Peyer's patch (tissue), 4 donors: ENCODE data around the gene PNCK. TPM values are rescaled to one million over a fixed set of nuclear protein-coding genes. Genes with fewer than 3 reads are reported as not detected.

Experiments
- DNase-seq, 3 donors: peaks; one replicate each; pipeline ENCODE4 v3.0.0-alpha.2; 2017 to 2019
- H3K27ac ChIP-seq, 4 donors: fragments of 200-600 bp; sonication (generic); one replicate each; pipeline ENCODE4 v1.5.1; 2016 to 2019
- H3K27me3 ChIP-seq, 2 donors: fragments of 200-600 bp; sonication (generic); one replicate each; pipeline ENCODE4 v1.5.1; 2019
- H3K36me3 ChIP-seq, 3 donors: fragments of 200-600 bp; sonication (generic); one replicate each; pipeline ENCODE4 v1.5.1; 2016 to 2019
- H3K4me1 ChIP-seq, 4 donors: fragments of 200-600 bp; sonication (generic); one replicate each; pipeline ENCODE4 v1.5.1; 2016 to 2019
- H3K4me3 ChIP-seq, 4 donors: fragments of 200-600 bp; sonication (generic); 1 replicate in 3 of 4; 2 replicates in 1 of 4; pipeline ENCODE4 v1.5.1; 2016 to 2019; ENCODE audit warnings: mild to moderate bottlenecking in 1 of 4
- H3K9me3 ChIP-seq, 4 donors: fragments of 200-600 bp; sonication (generic); one replicate each; pipeline ENCODE4 v1.5.1; 2016 to 2019; ENCODE audit warnings: mild to moderate bottlenecking in 1 of 4
- POLR2A ChIP-seq, 2 donors: fragments of 450-650 bp; IDR thresholded peaks; one replicate each; pipeline ENCODE4 v1.5.1; 2017; ENCODE audit warnings: antibody characterized with exemption in 2 of 2, mild to moderate bottlenecking in 2 of 2, moderate library complexity in 2 of 2
- total RNA-seq, 4 donors: library from RNA; depleted of rRNA; stranded (reverse); fragments of >200 nt; gene quantifications; one replicate each; pipeline ENCODE4 v1.1.0, GENCODE V29; 2016
- TF ChIP-seq, protein P1 (sequence below), 6 experiments: fragments of 450-650 bp in 4 of 6; fragments of 200-600 bp in 2 of 6; sonication (generic) in 1 of 6; IDR thresholded peaks; one replicate each; pipeline ENCODE4 v1.5.1; 2017 to 2019; ENCODE audit warnings: antibody characterized with exemption in 6 of 6, mild to moderate bottlenecking in 3 of 6, moderate library complexity in 1 of 6

PNCK gene
- total RNA-seq, 4 donors from 2014 or later, result 2.0 to 44.8 (median 6.1) TPM; not detected in 1

DNA sequence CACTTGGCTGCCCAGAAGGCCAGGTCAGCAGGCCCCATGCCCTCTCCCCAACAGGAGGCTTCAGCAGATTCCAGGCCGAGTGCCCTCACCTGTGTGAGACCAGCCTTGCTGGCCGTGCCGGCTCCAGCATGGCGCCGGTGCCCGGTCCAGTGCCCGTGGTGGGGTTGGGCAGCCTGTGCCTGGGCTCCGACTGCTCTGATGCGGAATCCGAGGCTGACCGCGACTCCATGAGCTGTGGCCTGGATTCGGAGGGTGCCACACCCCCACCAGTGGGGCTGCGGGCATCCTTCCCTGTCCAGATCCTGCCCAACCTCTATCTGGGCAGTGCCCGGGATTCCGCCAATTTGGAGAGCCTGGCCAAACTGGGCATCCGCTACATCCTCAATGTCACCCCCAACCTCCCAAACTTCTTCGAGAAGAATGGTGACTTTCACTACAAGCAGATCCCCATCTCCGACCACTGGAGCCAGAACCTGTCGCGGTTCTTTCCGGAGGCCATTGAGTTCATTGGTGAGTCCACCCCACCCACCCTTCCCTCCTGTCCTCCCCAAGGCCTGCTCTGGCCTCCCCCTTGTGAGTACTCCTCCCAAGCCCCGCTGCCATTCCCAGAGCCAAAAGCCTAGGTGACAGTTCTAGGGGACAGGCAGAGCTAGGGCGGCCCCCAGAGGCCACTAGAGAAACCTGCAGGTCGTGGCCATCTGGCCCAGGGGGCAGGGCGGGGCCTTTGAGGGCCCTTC is 24.3 kb downstream of the PNCK start:
- H3K27me3 ChIP-seq, result peaks cover 0 to 6% of the 10 kb centered on the region in 2 donors

DNA sequence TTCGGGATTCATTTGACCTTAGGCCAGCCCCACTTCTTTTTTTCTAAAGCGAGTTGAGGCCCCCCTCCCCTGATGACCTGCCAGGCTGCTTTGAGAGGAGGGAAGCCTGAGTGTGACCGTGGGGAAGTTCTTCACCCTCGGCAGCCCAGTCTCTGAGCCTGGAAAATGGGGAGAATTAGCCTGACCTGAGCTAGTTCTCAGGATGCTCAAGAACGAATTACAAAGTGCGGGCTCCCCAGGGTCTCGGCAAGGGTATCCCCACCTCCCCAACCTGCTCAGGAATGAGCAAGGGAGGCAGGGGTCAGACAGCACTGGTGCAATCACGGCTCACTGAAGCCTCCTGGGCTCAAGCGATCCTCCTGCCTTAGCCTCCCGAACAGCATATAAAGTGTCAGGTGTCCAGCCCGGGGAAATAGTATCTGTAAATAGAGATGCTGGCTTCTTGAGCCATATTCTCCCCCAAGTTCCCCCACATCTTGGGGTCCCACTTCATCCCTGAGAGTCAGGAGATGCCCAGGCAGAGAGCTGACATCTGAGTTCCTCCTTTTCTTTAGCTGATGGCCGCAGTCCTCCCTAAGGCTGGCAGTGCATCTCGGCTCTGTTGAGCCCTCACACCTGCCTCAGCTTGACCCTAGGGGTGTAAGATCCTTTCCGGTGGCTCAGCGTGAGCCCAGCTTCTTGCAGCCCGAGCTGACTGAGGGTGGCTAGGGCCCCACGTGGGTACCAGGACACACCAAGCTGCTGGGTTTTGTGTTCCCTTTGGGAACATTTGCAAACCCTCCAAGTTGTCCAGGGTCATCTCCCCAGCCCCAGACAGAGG is 25.0 kb downstream of the PNCK start:
- H3K9me3 ChIP-seq, result no peaks in the 10 kb centered on the region
- H3K36me3 ChIP-seq, result no peaks in the 10 kb centered on the region
- TF ChIP-seq POLR2A (IDR thresholded peaks at IDR 0.05), result no peak
- TF ChIP-seq, protein P1, sequence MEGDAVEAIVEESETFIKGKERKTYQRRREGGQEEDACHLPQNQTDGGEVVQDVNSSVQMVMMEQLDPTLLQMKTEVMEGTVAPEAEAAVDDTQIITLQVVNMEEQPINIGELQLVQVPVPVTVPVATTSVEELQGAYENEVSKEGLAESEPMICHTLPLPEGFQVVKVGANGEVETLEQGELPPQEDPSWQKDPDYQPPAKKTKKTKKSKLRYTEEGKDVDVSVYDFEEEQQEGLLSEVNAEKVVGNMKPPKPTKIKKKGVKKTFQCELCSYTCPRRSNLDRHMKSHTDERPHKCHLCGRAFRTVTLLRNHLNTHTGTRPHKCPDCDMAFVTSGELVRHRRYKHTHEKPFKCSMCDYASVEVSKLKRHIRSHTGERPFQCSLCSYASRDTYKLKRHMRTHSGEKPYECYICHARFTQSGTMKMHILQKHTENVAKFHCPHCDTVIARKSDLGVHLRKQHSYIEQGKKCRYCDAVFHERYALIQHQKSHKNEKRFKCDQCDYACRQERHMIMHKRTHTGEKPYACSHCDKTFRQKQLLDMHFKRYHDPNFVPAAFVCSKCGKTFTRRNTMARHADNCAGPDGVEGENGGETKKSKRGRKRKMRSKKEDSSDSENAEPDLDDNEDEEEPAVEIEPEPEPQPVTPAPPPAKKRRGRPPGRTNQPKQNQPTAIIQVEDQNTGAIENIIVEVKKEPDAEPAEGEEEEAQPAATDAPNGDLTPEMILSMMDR (IDR thresholded peaks at IDR 0.05), result no peak
- no peak overlapping the region for H3K27ac ChIP-seq
- H3K27me3 ChIP-seq, result peaks cover 0 to 6% of the 10 kb centered on the region in 2 donors
- H3K4me1 ChIP-seq, result peaks cover 0 to 14% (median 0%) of the 10 kb centered on the region in 4 donors
- H3K4me3 ChIP-seq, result no peak overlapping the region
- peak in 1 of 3 donors; percentile 34 for DNase-seq

More for the DNA sequence above, 24.3 kb downstream of the PNCK start:
- Histone ChIP-seq H3K9me3 (no peaks in the 10 kb centered on the region), H3K4me3 (no peak overlapping the region), H3K36me3 (no peaks in the 10 kb centered on the region), H3K4me1 (peaks cover 0 to 11% (median 0%) of the 10 kb centered on the region in 4 donors), H3K27ac (no peak overlapping the region)
- no peak for TF ChIP-seq POLR2A (IDR thresholded peaks at IDR 0.05)
- TF ChIP-seq, protein P1 (IDR thresholded peaks at IDR 0.05), result peak in 4 of 6 experiments; percentile 27 to 34 (median 32)
- DNase-seq, result peak; percentile 20 to 55 (median 49)

DNA sequence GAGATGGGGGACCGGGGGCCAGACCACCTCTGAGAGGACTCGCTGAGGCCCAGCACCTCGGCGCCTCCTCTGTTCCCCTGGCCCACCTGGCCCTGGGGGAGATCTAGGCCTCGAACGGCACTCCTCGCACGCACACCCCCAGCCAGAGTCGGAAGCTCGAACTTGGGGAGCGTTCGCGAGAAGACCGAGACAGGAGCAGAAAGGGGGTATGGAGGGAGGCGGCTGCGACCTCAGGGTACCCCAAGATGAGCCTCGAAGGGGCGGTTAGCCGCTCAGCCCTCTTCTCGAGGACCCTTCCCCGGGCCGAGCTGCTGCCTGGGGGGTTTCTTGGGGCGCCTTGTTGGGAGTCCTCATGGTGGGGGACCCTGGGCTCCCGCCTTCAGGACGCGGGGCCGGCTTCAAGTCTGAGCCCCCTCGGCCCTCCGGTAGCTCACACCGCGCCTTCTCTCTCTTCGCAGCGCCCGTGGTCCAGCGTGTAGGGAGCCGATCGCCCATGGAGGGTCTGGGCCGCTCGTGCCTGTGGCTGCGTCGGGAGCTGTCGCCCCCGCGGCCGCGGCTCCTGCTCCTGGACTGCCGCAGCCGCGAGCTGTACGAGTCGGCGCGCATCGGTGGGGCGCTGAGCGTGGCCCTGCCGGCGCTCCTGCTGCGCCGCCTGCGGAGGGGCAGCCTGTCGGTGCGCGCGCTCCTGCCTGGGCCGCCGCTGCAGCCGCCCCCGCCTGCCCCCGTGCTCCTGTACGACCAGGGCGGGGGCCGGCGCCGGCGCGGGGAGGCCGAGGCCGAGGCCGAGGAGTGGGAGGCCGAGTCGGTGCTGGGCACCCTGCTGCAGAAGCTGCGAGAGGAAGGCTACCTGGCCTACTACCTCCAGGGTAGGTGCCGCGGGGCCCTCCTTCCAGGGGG is 25.9 kb downstream of the PNCK start:
- peak overlapping the region in 3 of 4 donors; percentile 30 to 36 (median 36) for H3K4me3 ChIP-seq
- H3K4me1 ChIP-seq, result peaks cover 0 to 18% (median under 1%) of the 10 kb centered on the region in 4 donors
- no peak overlapping the region for H3K27ac ChIP-seq
- H3K36me3 ChIP-seq, result no peaks in the 10 kb centered on the region
- DNase-seq, result peak in 2 of 3 donors; percentile 16 to 36
- peaks cover 0 to 10% of the 10 kb centered on the region in 2 donors for H3K27me3 ChIP-seq
- TF ChIP-seq POLR2A (IDR thresholded peaks at IDR 0.05), result no peak
- TF ChIP-seq, protein P1 (IDR thresholded peaks at IDR 0.05), result no peak
- no peaks in the 10 kb centered on the region for H3K9me3 ChIP-seq

GRCh38 chrX:153646620-153647373 is 26.8 kb downstream of the PNCK start, which contains the start of gene DUSP9:
Gene DUSP9 (plus strand): TSS chrX:153647203. CDS start chrX:153647954, 751 bp downstream.
- Histone ChIP-seq H3K4me3 (peak within 1 kb of the TSS in 3 of 4 donors; percentile 30 to 36 (median 36)), H3K4me1 (peaks cover 0 to 27% (median 4%) of the 10 kb centered on the region in 4 donors), H3K27ac (no peak within 1 kb of the TSS), H3K36me3 (no peaks in the 10 kb centered on the region), H3K27me3 (peaks cover 0 to 10% of the 10 kb centered on the region in 2 donors), H3K9me3 (no peaks in the 10 kb centered on the region)
- TF ChIP-seq POLR2A (IDR thresholded peaks at IDR 0.05), result no peak
- TF ChIP-seq, protein P1 (IDR thresholded peaks at IDR 0.05), result no peak
- DNase-seq, result peak in 2 of 3 donors; percentile 45 to 59
